H9 (cell line): ENCODE results near the gene PARVB. TPM values are rescaled to one million over a fixed set of nuclear protein-coding genes. Genes with fewer than 3 reads are reported as not detected.

ENCODE experiments used
- DNase-seq: peaks from one replicate; pipeline ENCODE4 v3.0.0-alpha.2; 2017
- H2AFZ ChIP-seq: one replicate; pipeline ENCODE4 v1.6.1; 2013; ENCODE audit warnings: mild to moderate bottlenecking, low read length, control low read depth, moderate library complexity
- H2AK5ac ChIP-seq: 2 replicates; pipeline ENCODE4 v1.6.1; 2013; ENCODE audit warnings: low read length, control low read depth, mixed read lengths; ENCODE audit not compliant: insufficient read length
- H2BK120ac ChIP-seq: one replicate; pipeline ENCODE4 v1.6.1; 2013; ENCODE audit warnings: low read depth, mild to moderate bottlenecking, low read length, control low read depth, inconsistent platforms; ENCODE audit not compliant: poor library complexity, severe bottlenecking
- H2BK12ac ChIP-seq: 2 replicates; pipeline ENCODE4 v1.6.1; 2013; ENCODE audit warnings: low read length, control low read depth, mixed read lengths, low read depth; ENCODE audit not compliant: insufficient read length
- H2BK15ac ChIP-seq: 2 replicates; pipeline ENCODE4 v1.6.1; 2013; ENCODE audit warnings: low read depth, low read length, control low read depth
- H2BK20ac ChIP-seq: one replicate; pipeline ENCODE4 v1.6.1; 2013; ENCODE audit warnings: low read depth, mild to moderate bottlenecking, low read length, control low read depth, inconsistent platforms; ENCODE audit not compliant: poor library complexity, severe bottlenecking
- H2BK5ac ChIP-seq: 2 replicates; pipeline ENCODE4 v1.6.1; 2013; ENCODE audit warnings: low read length, control low read depth, mixed read lengths; ENCODE audit not compliant: insufficient read length
- H3K14ac ChIP-seq: 2 replicates; pipeline ENCODE4 v1.6.1; 2013; ENCODE audit warnings: low read length, control low read depth; ENCODE audit not compliant: insufficient read depth
- H3K18ac ChIP-seq: 2 replicates; pipeline ENCODE4 v1.6.1; 2013; ENCODE audit warnings: low read depth, mild to moderate bottlenecking, mixed read lengths, low read length, control low read depth; ENCODE audit not compliant: insufficient read length
- H3K23ac ChIP-seq: 2 replicates; pipeline ENCODE4 v1.6.1; 2013; ENCODE audit warnings: low read length, control low read depth, mixed read lengths, low read depth; ENCODE audit not compliant: insufficient read length
- H3K23me2 ChIP-seq: 2 replicates; pipeline ENCODE4 v1.6.1; 2013; ENCODE audit warnings: low read depth, mild to moderate bottlenecking, mixed read lengths, low read length, control low read depth; ENCODE audit not compliant: insufficient read length, poor library complexity, severe bottlenecking
- H3K27ac ChIP-seq: 2 replicates; pipeline ENCODE4 v1.5.1; 2013; ENCODE audit warnings: low read length, control low read depth, mixed read lengths, low read depth; ENCODE audit not compliant: insufficient read length
- H3K27me3 ChIP-seq: 2 replicates; pipeline ENCODE4 v1.6.1; 2013; ENCODE audit warnings: low read length, control low read depth, inconsistent platforms; ENCODE audit not compliant: insufficient read depth
- H3K4ac ChIP-seq: 2 replicates; pipeline ENCODE4 v1.6.1; 2013; ENCODE audit warnings: low read depth, mild to moderate bottlenecking, control low read depth, inconsistent platforms, low read length, moderate library complexity
- H3K4me1 ChIP-seq: 2 replicates; pipeline ENCODE4 v1.6.1; 2013; ENCODE audit warnings: low read length, control low read depth, inconsistent platforms; ENCODE audit not compliant: insufficient read depth
- H3K4me2 ChIP-seq: 2 replicates; pipeline ENCODE4 v1.6.1; 2013; ENCODE audit warnings: low read length, control low read depth, mixed read lengths; ENCODE audit not compliant: insufficient read length, insufficient read depth
- H3K56ac ChIP-seq: 2 replicates; pipeline ENCODE4 v1.6.1; 2013; ENCODE audit warnings: low read depth, mild to moderate bottlenecking, mixed read lengths, low read length, control low read depth; ENCODE audit not compliant: insufficient read length
- H3K79me1 ChIP-seq: 2 replicates; pipeline ENCODE4 v1.6.1; 2013; ENCODE audit warnings: low read depth, mild to moderate bottlenecking, moderate library complexity, low read length, control low read depth, inconsistent platforms; ENCODE audit not compliant: insufficient read depth, poor library complexity, severe bottlenecking
- H3K79me2 ChIP-seq: 2 replicates; pipeline ENCODE4 v1.6.1; 2013; ENCODE audit warnings: low read length, control low read depth, inconsistent platforms; ENCODE audit not compliant: insufficient read depth
- H3K9ac ChIP-seq: 2 replicates; pipeline ENCODE4 v1.6.1; 2013; ENCODE audit warnings: low read length, control low read depth, mixed read lengths; ENCODE audit not compliant: insufficient read length; ENCODE audit errors: extremely low read depth
- H3K9me3 ChIP-seq: one replicate; pipeline ENCODE4 v1.6.1; 2013; ENCODE audit warnings: low read depth, low read length, inconsistent platforms; ENCODE audit not compliant: control insufficient read depth
- H3T11ph ChIP-seq: one replicate; pipeline ENCODE4 v1.6.1; 2013; ENCODE audit warnings: mild to moderate bottlenecking, low read length, control low read depth, inconsistent platforms
- H4K20me1 ChIP-seq: one replicate; pipeline ENCODE4 v1.6.1; 2013; ENCODE audit not compliant: control insufficient read depth, insufficient read length, insufficient read depth
- H4K5ac ChIP-seq: 2 replicates; pipeline ENCODE4 v1.6.1; 2013; ENCODE audit warnings: low read depth, mild to moderate bottlenecking, mixed read lengths, low read length, control low read depth; ENCODE audit not compliant: insufficient read length
- H4K8ac ChIP-seq: replicated peaks from 2 replicates; pipeline ENCODE4 v1.6.1; 2013; ENCODE audit warnings: low read length, control low read depth, mixed read lengths, low read depth; ENCODE audit not compliant: insufficient read length
- H4K91ac ChIP-seq: 2 replicates; pipeline ENCODE4 v1.6.1; 2013; ENCODE audit warnings: low read depth, mild to moderate bottlenecking, moderate library complexity, mixed read lengths, low read length, control low read depth; ENCODE audit not compliant: insufficient read length
- H3K27ac Mint-ChIP-seq, 3 experiments: 2 replicates in 2 of 3; 3 replicates in 1 of 3; pipeline ENCODE4 v1.8.0; 2020 to 2021; ENCODE audit warnings: mixed read lengths in 3 of 3, mild to moderate bottlenecking in 1 of 3, moderate library complexity in 1 of 3
- H3K27me3 Mint-ChIP-seq: 2 replicates; pipeline ENCODE4 v1.8.0; 2021; ENCODE audit warnings: low read depth, mild to moderate bottlenecking, moderate library complexity, mixed read lengths
- H3K36me3 Mint-ChIP-seq, 3 experiments: 2 replicates in 2 of 3; 3 replicates in 1 of 3; pipeline ENCODE4 v1.8.0; 2020 to 2021; ENCODE audit warnings: low read depth in 3 of 3, mixed read lengths in 3 of 3; ENCODE audit not compliant: insufficient read depth in 1 of 3
- H3K4me1 Mint-ChIP-seq, 2 experiments: 2 replicates each; pipeline ENCODE4 v1.8.0; 2020; ENCODE audit warnings: mixed read lengths in 2 of 2
- H3K4me3 Mint-ChIP-seq, 2 experiments: 2 replicates in 1 of 2; 3 replicates in 1 of 2; pipeline ENCODE4 v1.8.0; 2020 to 2021; ENCODE audit warnings: mild to moderate bottlenecking in 2 of 2, mixed read lengths in 2 of 2, moderate library complexity in 1 of 2
- H3K9me3 Mint-ChIP-seq, 2 experiments: 2 replicates in 1 of 2; 3 replicates in 1 of 2; pipeline ENCODE4 v1.8.0; 2020; ENCODE audit warnings: mild to moderate bottlenecking in 2 of 2, mixed read lengths in 2 of 2, moderate library complexity in 1 of 2
- CTCF ChIP-seq: fragments of 200-600 bp; sonication (generic); conservative IDR thresholded peaks from 3 replicates; pipeline ENCODE4 v1.8.0; 2021; ENCODE audit warnings: antibody characterized with exemption, mild to moderate bottlenecking
- WGBS: extraction: QIAGEN DNeasy Blood & Tissue Kit; methylation state at CpG from one replicate; pipeline ENCODE4 v1.1.7; 2013; ENCODE audit warnings: missing lambda C conversion rate, low lambda C conversion rate, mixed read lengths; ENCODE audit not compliant: insufficient read length; ENCODE audit errors: extremely low coverage; 5-methylcytosine and 5-hydroxymethylcytosine counted together
- total RNA-seq: library from RNA; stranded (reverse); gene quantifications from 2 replicates; pipeline ENCODE4 v1.2.1, GENCODE V29; 2021

Gene PARVB
- total RNA-seq, 1 experiment from 2014 or later: 15.6 TPM

GRCh38 chr22:44168206-44168605 is 144.1 kb downstream of the PARVB start:
- Histone ChIP-seq H2AFZ (no peak overlapping the region), H3T11ph (no peak overlapping the region), H3K18ac (no peak overlapping the region), H4K20me1 (no peaks in the 10 kb centered on the region), H3K79me1 (no peaks in the 10 kb centered on the region), H3K79me2 (no peaks in the 10 kb centered on the region), H3K9me3 (no peaks in the 10 kb centered on the region), H4K8ac (no peak overlapping the region), H4K91ac (no peak overlapping the region), H3K9ac (no peak overlapping the region), H3K14ac (no peak overlapping the region), H3K27ac (no peak overlapping the region), H3K56ac (no peak overlapping the region), H4K5ac (no peak overlapping the region), H3K27me3 (no peaks in the 10 kb centered on the region), H2BK20ac (no peak overlapping the region), H2BK12ac (no peak overlapping the region), H3K23ac (no peak overlapping the region), H3K4me2 (no peak overlapping the region), H2BK120ac (no peak overlapping the region), H2BK5ac (no peak overlapping the region), H2BK15ac (no peak overlapping the region), H3K4me1 (peaks cover 5% of the 10 kb centered on the region; the same call in 1 of the 2 replicates), H3K23me2 (peaks cover 3% of the 10 kb centered on the region), H2AK5ac (no peak overlapping the region), H3K4ac (no peak overlapping the region)
- Mint-ChIP-seq H3K27ac (no peak overlapping the region), H3K4me1 (peaks cover 37 to 38% of the 10 kb centered on the region in 2 experiments), H3K4me3 (no peak overlapping the region), H3K27me3 (no peaks in the 10 kb centered on the region), H3K9me3 (no peaks in the 10 kb centered on the region), H3K36me3 (no peaks in the 10 kb centered on the region; a peak in 2 of 7 replicates)
- whole genome bisulfite sequencing: no CpG with 5 or more reads among the region's 13 CpGs
- DNase-seq: no peak
- TF ChIP-seq CTCF: no peak
